IPS-NIHi11 (cell line): ENCODE data around the gene GREM2.

ENCODE experiments used
- DNase-seq: peaks from one replicate; pipeline ENCODE4 v3.0.0; 2012; ENCODE audit warnings: mixed read lengths, low spot score

Gene GREM2

GRCh38 chr1:240611619-240612480, at the start of gene GREM2:
Gene GREM2 (minus strand): TSS chr1:240612155. CDS start chr1:240493475, 118,680 bp downstream.
- peak; percentile 54 for DNase-seq

- no peak for DNase-seq
These were observed 46.5 kb upstream of the GREM2 start for GRCh38 chr1:240658312-240658960.

- no peak for DNase-seq
These were observed 44.6 kb upstream of the GREM2 start for GRCh38 chr1:240656531-240656930.

GRCh38 chr1:240652961-240653409, 41.0 kb upstream of the GREM2 start:
- DNase-seq: no peak

GRCh38 chr1:240652549-240652948, 40.6 kb upstream of the GREM2 start:
- DNase-seq: no peak

GRCh38 chr1:240650877-240651276, 38.9 kb upstream of the GREM2 start:
- DNase-seq: no peak

GRCh38 chr1:240649733-240650721, 38.1 kb upstream of the GREM2 start:
- no peak for DNase-seq

- no peak for DNase-seq
These were observed 34.8 kb upstream of the GREM2 start for GRCh38 chr1:240646571-240647240.

GRCh38 chr1:240644732-240645131, 32.8 kb upstream of the GREM2 start:
- DNase-seq: no peak

- DNase-seq: no peak
These were observed 23.7 kb upstream of the GREM2 start for GRCh38 chr1:240635466-240636256.

GRCh38 chr1:240630409-240630808, 18.5 kb upstream of the GREM2 start:
- no peak for DNase-seq

GRCh38 chr1:240621249-240621648, 9.3 kb upstream of the GREM2 start:
- DNase-seq: no peak

- no peak for DNase-seq
These were observed 8.1 kb upstream of the GREM2 start for GRCh38 chr1:240619906-240620621.

- DNase-seq: no peak
These were observed 7.4 kb upstream of the GREM2 start for GRCh38 chr1:240619357-240619756.

- no peak for DNase-seq
These were observed 7.0 kb upstream of the GREM2 start for GRCh38 chr1:240618946-240619345.

- no peak for DNase-seq
These were observed 4.1 kb upstream of the GREM2 start for GRCh38 chr1:240616018-240616417.

GRCh38 chr1:240613356-240614142, 1.6 kb upstream of the GREM2 start:
- no peak for DNase-seq

- no peak for DNase-seq
These were observed 856 bp upstream of the GREM2 start for GRCh38 chr1:240612811-240613210.

GRCh38 chr1:240611228-240611618, 732 bp downstream of the GREM2 start:
- DNase-seq: no peak
